ENCODE measurements around the gene MIGA2.
A peak's percentile ranks its signal among the peaks of the same experiment; 100 is the strongest.

Gene MIGA2

DNA sequence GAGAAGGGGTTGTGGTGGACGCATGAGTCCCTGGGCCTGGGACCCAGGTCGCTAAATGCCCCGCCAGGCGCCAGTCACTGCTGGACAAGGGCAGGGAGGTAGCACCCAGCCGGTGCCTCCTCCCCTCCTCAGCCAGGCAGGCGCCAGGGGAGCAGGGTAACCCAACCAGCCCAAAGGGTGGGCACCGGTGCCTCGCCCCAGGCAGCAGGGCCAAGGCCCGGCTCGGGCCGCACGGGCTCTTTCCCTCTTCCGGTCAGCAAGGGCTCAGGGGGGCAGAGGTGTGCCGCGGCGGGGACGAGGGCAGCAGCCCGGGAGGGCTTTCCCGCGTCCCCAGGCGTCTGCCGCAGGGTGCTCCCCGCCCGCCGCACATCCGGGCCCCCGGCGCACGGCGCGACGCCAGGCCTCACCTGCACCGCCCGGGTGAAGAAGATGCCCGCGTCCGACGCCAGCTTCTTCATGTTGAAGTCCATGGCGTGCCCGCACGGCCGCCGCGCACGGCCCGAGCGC is 8.7 kb upstream of the MIGA2 start:
- peak overlapping the region in 1 of 2 experiments; percentile 14 for H3K27ac ChIP-seq (ENCODE audit: insufficient read depth in 1 of 2, low read depth in 1 of 2, low read length in 2 of 2, poor library complexity in 1 of 2, severe bottlenecking in 2 of 2)
- no peaks in the 10 kb centered on the region for H3K27me3 ChIP-seq (replicated peaks in 2 of 5; ENCODE audit: control insufficient read depth in 4 of 5, insufficient read depth in 5 of 5, low read length in 4 of 5)
- WGBS (ENCODE audit: insufficient coverage), result 5% methylated on average over 39 of the region's 47 CpGs
- peaks cover 0 to 34% (median 22%) of the 10 kb centered on the region in 4 experiments for H3K4me1 ChIP-seq (ENCODE audit: control extremely low read depth in 1 of 4, control insufficient read depth in 4 of 4, insufficient read depth in 4 of 4, low read length in 3 of 4)
- CTCF ChIA-PET, result interaction anchor here (0.6 to 2.0 kb wide), 3 partner anchors 8 to 1043 kb away, joined by 3 to 11 read pairs (median 3); no protein-coding TSS in a partner anchor
- H3K4me3 ChIP-seq (ENCODE audit: control insufficient read depth in 1 of 7, extremely low read depth in 1 of 7, insufficient read depth in 4 of 7, low read depth in 2 of 7, low read length in 6 of 7), result peak overlapping the region; percentile 52 to 81 (median 69)
- no peaks in the 10 kb centered on the region for H3K9me3 ChIP-seq (ENCODE audit: control extremely low read depth in 1 of 5, control insufficient read depth in 4 of 5, insufficient read depth in 2 of 5, low read depth in 1 of 5, low read length in 4 of 5)
- DNase-seq, result no peak
- H3K36me3 ChIP-seq (ENCODE audit: control insufficient read depth in 4 of 4, insufficient read depth in 4 of 4, low read length in 3 of 4), result peaks cover 0 to 3% (median 0%) of the 10 kb centered on the region in 4 experiments
- POLR2A ChIA-PET, result no interaction called here

DNA sequence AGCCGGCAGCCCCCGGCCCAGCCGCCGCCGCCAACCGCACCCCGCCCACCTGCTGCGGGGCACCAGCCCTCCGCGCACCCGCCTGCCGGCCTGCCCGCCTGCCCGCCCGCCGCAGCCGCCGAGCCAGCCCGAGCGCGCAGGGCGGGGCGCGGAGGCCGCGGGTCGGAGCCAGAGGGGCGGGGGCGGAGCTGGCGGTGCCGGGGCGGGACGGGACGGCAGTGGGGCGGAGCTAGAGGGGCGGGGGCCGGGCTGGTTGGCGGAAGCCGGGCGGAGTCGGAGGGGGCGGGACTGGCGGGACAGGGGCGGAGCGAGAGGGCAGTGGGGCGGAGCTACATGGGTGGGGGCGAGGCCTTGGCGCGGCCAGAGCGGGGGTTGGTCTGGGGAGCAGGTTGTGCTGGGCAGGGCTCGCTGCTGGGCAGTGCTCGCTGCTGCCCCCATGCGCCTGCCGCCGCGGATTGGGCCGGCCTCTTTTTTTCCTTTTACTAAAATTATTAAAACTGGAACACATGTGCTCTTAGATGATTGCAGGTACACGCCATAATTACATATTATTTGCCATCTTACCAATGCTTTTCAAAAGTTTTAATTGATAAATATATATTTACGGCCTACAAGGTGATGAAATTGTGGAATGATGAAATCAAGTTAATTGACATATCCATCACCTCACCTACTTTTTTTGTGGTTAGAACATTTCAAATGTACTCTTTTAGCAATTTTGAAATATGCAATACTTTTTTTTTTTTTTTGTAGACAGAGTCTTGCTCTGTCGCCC is 8.0 kb upstream of the MIGA2 start, which contains the start of gene SH3GLB2:
SH3GLB2 (minus strand) TSS at position 140 of the 775 bp plus-strand sequence. CDS start 177 bp downstream, outside the sequence.
- WGBS (ENCODE audit: insufficient coverage), result 3% methylated on average over 30 of the region's 60 CpGs
- peak within 1 kb of the TSS in 1 of 2 experiments; percentile 14 for H3K27ac ChIP-seq (ENCODE audit: insufficient read depth in 1 of 2, low read depth in 1 of 2, low read length in 2 of 2, poor library complexity in 1 of 2, severe bottlenecking in 2 of 2)
- no peaks in the 10 kb centered on the region for H3K36me3 ChIP-seq (ENCODE audit: control insufficient read depth in 4 of 4, insufficient read depth in 4 of 4, low read length in 3 of 4)
- peaks cover 0 to 31% (median 22%) of the 10 kb centered on the region in 4 experiments for H3K4me1 ChIP-seq (ENCODE audit: control extremely low read depth in 1 of 4, control insufficient read depth in 4 of 4, insufficient read depth in 4 of 4, low read length in 3 of 4)
- H3K27me3 ChIP-seq (replicated peaks in 2 of 5; ENCODE audit: control insufficient read depth in 4 of 5, insufficient read depth in 5 of 5, low read length in 4 of 5), result no peaks in the 10 kb centered on the region
- H3K4me3 ChIP-seq (ENCODE audit: control insufficient read depth in 1 of 7, extremely low read depth in 1 of 7, insufficient read depth in 4 of 7, low read depth in 2 of 7, low read length in 6 of 7), result peak within 1 kb of the TSS; percentile 52 to 81 (median 69)
- DNase-seq, result peak; percentile 91 to 94 (median 93)
- CTCF ChIA-PET, result interaction anchor here (0.6 to 2.0 kb wide), 3 partner anchors 9 to 1042 kb away, joined by 3 to 11 read pairs (median 3); no protein-coding TSS in a partner anchor
- POLR2A ChIA-PET, result no interaction called here
- no peaks in the 10 kb centered on the region for H3K9me3 ChIP-seq (ENCODE audit: control extremely low read depth in 1 of 5, control insufficient read depth in 4 of 5, insufficient read depth in 2 of 5, low read depth in 1 of 5, low read length in 4 of 5)

DNA sequence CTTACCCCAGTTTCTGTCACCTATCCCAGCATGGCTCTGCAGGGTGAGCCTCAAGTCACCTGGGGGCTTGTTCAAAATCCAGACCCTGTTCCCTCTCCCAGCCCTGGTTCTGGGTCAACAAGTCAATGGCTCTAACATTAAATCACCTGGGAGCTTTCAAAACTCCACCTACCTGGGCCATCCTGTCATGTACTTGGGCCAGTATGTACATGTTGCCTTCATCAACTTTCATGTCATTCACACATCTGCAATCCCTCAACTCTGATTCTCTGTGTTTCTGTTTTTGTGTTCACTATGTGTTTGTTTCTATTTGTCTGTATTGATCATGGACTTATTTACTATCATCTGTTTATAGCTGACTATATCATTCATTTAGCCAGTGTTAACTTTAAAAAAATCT is 6.2 kb upstream of the MIGA2 start:
- Histone ChIP-seq H3K36me3 (ENCODE audit: control insufficient read depth in 4 of 4, insufficient read depth in 4 of 4, low read length in 3 of 4) (no peaks in the 10 kb centered on the region), H3K9me3 (ENCODE audit: control extremely low read depth in 1 of 5, control insufficient read depth in 4 of 5, insufficient read depth in 2 of 5, low read depth in 1 of 5, low read length in 4 of 5) (no peaks in the 10 kb centered on the region), H3K27me3 (replicated peaks in 2 of 5; ENCODE audit: control insufficient read depth in 4 of 5, insufficient read depth in 5 of 5, low read length in 4 of 5) (no peaks in the 10 kb centered on the region), H3K27ac (ENCODE audit: insufficient read depth in 1 of 2, low read depth in 1 of 2, low read length in 2 of 2, poor library complexity in 1 of 2, severe bottlenecking in 2 of 2) (no peak overlapping the region), H3K4me3 (ENCODE audit: control insufficient read depth in 1 of 7, extremely low read depth in 1 of 7, insufficient read depth in 4 of 7, low read depth in 2 of 7, low read length in 6 of 7) (no peak overlapping the region), H3K4me1 (ENCODE audit: control extremely low read depth in 1 of 4, control insufficient read depth in 4 of 4, insufficient read depth in 4 of 4, low read length in 3 of 4) (peaks cover 0 to 27% (median 22%) of the 10 kb centered on the region in 4 experiments)
- no peak for DNase-seq
- POLR2A ChIA-PET, result no interaction called here
- CTCF ChIA-PET, result interaction anchor here (2.1 kb wide), 1 partner anchor 24 kb away, joined by 5 read pairs; no protein-coding TSS in a partner anchor

DNA sequence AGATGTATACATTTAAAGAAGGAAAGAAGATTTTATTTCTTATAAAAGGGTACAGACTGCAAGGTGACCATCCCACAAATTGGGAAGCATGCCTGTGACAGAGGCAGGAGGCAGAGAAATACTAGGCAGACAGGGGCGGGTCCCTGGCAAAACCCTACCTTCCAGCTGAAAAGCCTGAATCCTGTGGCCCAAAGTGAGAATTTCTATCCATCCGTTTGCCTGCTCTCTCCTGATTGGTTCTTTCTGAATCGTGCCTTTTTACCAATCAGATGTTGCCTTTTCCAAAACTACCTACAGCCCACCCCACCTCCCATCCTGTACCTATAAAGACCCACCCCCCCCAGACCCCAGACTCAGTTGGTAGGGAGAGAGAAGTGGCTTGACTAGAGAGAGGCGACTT is 4.9 kb upstream of the MIGA2 start:
- ChIA-PET CTCF (interaction anchor here (2.1 kb wide), 1 partner anchor 26 kb away, joined by 5 read pairs; no protein-coding TSS in a partner anchor), POLR2A (no interaction called here)
- 100% methylated on average over 1 of the region's 4 CpGs for WGBS (ENCODE audit: insufficient coverage)

DNA sequence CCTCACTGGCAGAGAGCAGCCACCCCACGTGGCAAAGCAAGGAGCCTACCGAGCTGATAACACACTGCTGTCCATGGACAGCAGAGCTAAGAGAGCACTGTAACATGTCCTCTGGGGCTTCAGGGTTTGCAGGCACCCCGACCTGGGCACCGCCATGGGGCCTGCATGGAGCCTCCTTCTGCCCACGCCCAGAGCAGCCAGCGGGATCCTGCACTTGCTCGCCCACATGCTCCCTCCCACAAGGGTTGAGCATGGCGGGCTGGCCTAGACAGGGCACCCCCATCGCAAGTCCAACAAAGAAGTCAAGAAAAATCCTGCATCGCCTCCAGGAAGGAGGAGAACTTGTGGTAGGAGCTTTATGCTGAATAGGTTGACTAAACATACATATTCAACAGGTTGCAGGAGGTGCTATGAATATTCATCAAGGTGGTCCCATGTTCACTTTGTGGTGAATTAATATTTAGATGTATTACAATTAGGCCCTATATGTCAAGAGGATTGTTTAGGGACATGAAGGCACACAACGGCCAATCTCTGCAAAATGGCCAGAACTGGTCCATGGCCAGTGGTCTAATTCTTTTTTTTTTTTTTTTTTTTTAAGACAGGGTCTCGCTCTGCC is 3.8 kb upstream of the MIGA2 start:
- Histone ChIP-seq H3K27ac (ENCODE audit: insufficient read depth in 1 of 2, low read depth in 1 of 2, low read length in 2 of 2, poor library complexity in 1 of 2, severe bottlenecking in 2 of 2) (no peak overlapping the region), H3K4me3 (ENCODE audit: control insufficient read depth in 1 of 7, extremely low read depth in 1 of 7, insufficient read depth in 4 of 7, low read depth in 2 of 7, low read length in 6 of 7) (no peak overlapping the region), H3K36me3 (ENCODE audit: control insufficient read depth in 4 of 4, insufficient read depth in 4 of 4, low read length in 3 of 4) (no peaks in the 10 kb centered on the region), H3K9me3 (ENCODE audit: control extremely low read depth in 1 of 5, control insufficient read depth in 4 of 5, insufficient read depth in 2 of 5, low read depth in 1 of 5, low read length in 4 of 5) (no peaks in the 10 kb centered on the region), H3K27me3 (replicated peaks in 2 of 5; ENCODE audit: control insufficient read depth in 4 of 5, insufficient read depth in 5 of 5, low read length in 4 of 5) (no peaks in the 10 kb centered on the region), H3K4me1 (ENCODE audit: control extremely low read depth in 1 of 4, control insufficient read depth in 4 of 4, insufficient read depth in 4 of 4, low read length in 3 of 4) (peaks cover 2 to 29% (median 22%) of the 10 kb centered on the region in 4 experiments)
- POLR2A ChIA-PET, result no interaction called here
- CTCF ChIA-PET, result interaction anchor here (0.8 kb wide), 1 partner anchor 25 kb away, joined by 3 read pairs; no protein-coding TSS in a partner anchor
- 95% methylated on average over 3 of the region's 12 CpGs for WGBS (ENCODE audit: insufficient coverage)
- DNase-seq, result no peak

More for the DNA sequence above, 4.9 kb upstream of the MIGA2 start:
- no peaks in the 10 kb centered on the region for H3K9me3 ChIP-seq (ENCODE audit: control extremely low read depth in 1 of 5, control insufficient read depth in 4 of 5, insufficient read depth in 2 of 5, low read depth in 1 of 5, low read length in 4 of 5)
- H3K36me3 ChIP-seq (ENCODE audit: control insufficient read depth in 4 of 4, insufficient read depth in 4 of 4, low read length in 3 of 4), result no peaks in the 10 kb centered on the region
- no peaks in the 10 kb centered on the region for H3K27me3 ChIP-seq (replicated peaks in 2 of 5; ENCODE audit: control insufficient read depth in 4 of 5, insufficient read depth in 5 of 5, low read length in 4 of 5)
- H3K27ac ChIP-seq (ENCODE audit: insufficient read depth in 1 of 2, low read depth in 1 of 2, low read length in 2 of 2, poor library complexity in 1 of 2, severe bottlenecking in 2 of 2), result no peak overlapping the region
- DNase-seq, result no peak
- peaks cover 0 to 30% (median 23%) of the 10 kb centered on the region in 4 experiments for H3K4me1 ChIP-seq (ENCODE audit: control extremely low read depth in 1 of 4, control insufficient read depth in 4 of 4, insufficient read depth in 4 of 4, low read length in 3 of 4)
- H3K4me3 ChIP-seq (ENCODE audit: control insufficient read depth in 1 of 7, extremely low read depth in 1 of 7, insufficient read depth in 4 of 7, low read depth in 2 of 7, low read length in 6 of 7), result no peak overlapping the region

DNA sequence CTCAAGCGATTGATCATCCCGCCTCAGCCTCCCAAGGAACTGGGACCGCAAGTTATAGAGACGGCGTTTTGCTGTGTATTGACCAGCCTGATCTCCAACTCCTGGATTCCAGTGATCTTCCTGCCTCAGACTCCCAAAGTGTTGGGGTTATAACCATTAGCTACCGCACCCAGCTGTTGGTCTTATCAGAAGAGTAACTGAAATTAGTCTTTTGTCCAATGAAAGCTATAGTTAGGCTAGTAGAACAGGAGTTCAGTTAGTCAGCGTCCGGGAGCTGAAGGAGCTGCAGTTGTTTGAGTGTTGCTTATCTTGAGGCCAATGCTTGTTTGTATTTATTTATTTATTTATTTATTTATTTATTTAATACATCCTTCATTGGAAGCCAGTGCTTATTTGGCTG is 3.2 kb upstream of the MIGA2 start:
- ChIA-PET CTCF (no interaction called here), POLR2A (no interaction called here)
- WGBS (ENCODE audit: insufficient coverage), result 100% methylated on average over 5 of the region's 8 CpGs
- no peaks in the 10 kb centered on the region for H3K9me3 ChIP-seq (ENCODE audit: control extremely low read depth in 1 of 5, control insufficient read depth in 4 of 5, insufficient read depth in 2 of 5, low read depth in 1 of 5, low read length in 4 of 5)
- H3K4me1 ChIP-seq (ENCODE audit: control extremely low read depth in 1 of 4, control insufficient read depth in 4 of 4, insufficient read depth in 4 of 4, low read length in 3 of 4), result peaks cover 2 to 31% (median 24%) of the 10 kb centered on the region in 4 experiments
- H3K4me3 ChIP-seq (ENCODE audit: control insufficient read depth in 1 of 7, extremely low read depth in 1 of 7, insufficient read depth in 4 of 7, low read depth in 2 of 7, low read length in 6 of 7), result no peak overlapping the region
- H3K27ac ChIP-seq (ENCODE audit: insufficient read depth in 1 of 2, low read depth in 1 of 2, low read length in 2 of 2, poor library complexity in 1 of 2, severe bottlenecking in 2 of 2), result no peak overlapping the region
- no peaks in the 10 kb centered on the region for H3K36me3 ChIP-seq (ENCODE audit: control insufficient read depth in 4 of 4, insufficient read depth in 4 of 4, low read length in 3 of 4)
- peak in 1 of 3 donors; percentile 26 for DNase-seq
- no peaks in the 10 kb centered on the region for H3K27me3 ChIP-seq (replicated peaks in 2 of 5; ENCODE audit: control insufficient read depth in 4 of 5, insufficient read depth in 5 of 5, low read length in 4 of 5)

All from common myeloid progenitor, CD34-positive (primary cell).